Measurements from ENCODE around the gene MYO1D.

The MYO1D gene

DNA sequence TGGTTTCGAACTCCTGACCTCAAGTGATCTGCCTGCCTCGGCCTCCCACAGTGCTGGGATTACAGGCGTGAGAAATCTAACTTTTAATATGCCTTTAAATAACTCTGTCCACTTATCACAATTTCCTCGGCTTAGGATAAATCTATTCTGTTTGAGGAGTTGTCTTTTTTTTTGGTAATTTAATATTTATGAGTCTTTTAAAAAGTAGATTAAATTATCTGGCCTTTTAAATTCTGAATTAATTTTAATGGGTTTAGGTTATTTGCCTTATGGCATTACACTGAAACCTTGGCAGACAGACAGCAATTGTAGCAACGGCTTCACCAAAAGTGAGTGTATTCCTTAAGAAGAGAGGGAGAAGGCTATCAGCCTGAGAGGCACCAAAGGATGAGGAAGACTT is 66.2 kb downstream of the MYO1D start:
- no peak for DNase-seq

DNA sequence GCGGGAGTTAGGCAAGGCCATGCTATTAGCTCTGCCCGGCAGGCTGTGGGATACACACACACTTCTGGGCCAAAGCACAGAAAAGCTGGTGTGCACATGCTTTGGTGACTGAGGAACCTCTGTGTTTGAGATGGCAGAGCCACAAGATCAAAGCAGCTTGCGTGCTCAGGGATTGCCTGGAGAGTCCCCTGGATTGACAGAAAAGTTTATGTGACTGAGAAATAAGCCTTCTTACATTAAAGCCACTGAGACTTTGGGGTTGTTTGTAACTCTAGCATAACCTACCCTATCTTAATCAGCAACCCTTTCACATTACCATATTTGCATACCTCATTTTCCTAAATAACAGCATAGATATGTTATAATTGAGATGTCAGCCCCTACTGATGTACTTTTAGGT is 69.3 kb downstream of the MYO1D start:
- no peak for DNase-seq

- DNase-seq: no peak
These were observed 70.3 kb downstream of the MYO1D start for GRCh38 chr17:32806646-32807045.

- no peak for DNase-seq
These were observed 71.6 kb downstream of the MYO1D start for GRCh38 chr17:32805029-32805976.

DNA sequence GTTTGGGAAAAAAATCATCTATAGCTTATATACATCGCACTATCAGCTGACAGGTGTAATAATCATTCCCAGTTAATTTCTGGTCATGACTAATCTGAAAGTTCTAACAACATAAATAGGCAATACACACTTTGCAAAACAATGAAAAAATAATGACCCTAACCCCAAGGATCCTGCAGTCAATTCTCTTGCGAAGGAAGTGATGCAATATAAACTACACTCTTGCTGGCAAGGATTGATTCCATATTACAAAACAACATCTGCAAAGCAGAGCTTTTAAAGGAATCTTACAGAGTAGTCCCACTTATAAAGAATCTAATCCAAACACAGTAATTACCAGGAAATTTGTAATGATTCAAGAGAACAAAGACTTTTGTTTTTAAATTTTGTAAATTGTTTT is 73.4 kb downstream of the MYO1D start:
- DNase-seq: no peak

- no peak for DNase-seq
These were observed 74.6 kb downstream of the MYO1D start for GRCh38 chr17:32802306-32802705.

DNA sequence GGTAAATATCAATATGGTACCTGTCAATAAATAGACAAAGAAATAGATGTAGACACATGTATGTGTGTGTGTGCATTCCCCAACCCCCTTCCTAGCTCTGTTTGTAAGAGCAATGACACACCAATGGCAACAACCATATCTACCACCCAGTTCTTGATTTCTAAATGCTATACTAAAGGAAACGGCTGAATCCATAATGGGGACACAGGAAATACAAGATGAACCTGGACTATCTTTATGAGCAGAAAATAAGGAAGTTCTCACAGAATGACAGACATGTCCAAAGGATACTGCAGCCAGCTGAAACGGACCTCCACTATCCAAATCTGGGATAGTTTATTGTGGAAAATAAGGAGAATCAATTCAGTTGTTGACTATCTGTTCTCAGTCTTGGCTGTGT is 75.3 kb downstream of the MYO1D start:
- DNase-seq: no peak

DNA sequence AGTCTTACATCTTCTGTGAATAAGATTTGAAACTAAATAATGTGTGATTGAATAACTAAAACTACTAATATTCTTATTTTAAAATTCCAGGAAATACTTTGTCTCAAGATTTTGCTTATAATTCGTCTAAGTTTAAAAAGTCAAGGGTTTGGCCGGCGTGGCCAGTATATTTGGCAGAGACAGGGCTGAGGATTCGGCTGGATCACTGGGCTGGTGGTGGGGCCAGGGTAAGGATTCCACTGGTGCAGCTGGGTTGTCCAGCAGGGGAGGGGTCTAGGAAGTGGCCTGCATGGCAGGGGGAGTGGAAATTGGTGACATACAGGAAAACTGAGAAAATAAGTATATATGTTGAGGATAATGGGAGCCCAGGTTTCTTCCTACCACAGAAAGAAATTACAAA is 75.7 kb downstream of the MYO1D start:
- no peak for DNase-seq

DNA sequence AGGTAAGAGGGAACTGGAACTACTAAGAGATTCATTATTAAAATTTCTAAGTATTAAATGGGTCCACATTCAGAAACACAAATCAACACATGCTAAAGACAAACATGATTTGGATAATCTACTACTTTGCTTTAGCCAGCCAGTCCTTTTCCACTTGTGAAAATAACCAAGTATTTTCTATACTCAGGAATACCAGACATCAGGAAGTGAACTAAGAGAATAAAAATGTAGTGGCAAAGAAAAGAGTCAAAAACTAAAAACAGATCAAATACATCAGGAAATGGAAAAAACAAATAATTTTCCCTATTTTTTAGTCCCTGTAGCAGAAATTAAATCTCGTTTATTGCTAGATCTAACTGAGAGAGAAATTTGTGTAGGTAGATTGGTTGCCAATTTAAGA is 78.0 kb downstream of the MYO1D start:
- DNase-seq: no peak

GRCh38 chr17:32795339-32795979 is 81.5 kb downstream of the MYO1D start:
- DNase-seq: no peak

DNA sequence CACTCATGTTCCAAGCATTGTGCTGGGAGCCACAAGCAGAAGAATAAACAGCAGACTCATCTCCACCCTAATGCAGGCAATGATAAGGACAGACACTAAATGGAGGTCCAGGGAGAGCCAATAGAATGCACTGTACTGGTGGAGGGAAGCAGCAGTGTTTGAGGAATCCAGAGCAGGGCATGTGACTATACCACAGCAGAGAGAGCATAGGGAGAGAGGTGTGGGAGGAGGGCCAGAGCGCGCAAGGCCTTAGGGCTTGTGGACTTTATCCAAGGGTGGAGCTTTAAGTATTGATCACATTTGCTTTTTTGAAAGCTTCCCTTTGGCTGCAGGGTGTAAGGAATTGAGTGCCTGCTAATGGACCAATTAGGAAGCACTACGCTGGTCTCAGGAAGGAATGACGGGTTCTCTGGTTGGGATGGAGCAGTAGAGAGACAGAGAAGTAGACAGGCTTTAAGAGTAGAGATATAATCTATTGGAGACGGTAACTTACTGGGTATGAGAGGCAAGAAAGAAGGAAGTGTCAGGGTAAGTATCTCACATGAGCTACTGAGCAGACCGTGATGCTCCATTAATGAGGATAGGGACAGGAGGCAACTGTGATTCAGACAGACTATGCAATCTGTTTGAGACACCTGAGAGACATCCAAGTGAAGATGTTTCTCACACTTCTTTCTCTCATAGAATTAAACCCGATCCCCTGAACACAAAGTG is 82.2 kb downstream of the MYO1D start:
- DNase-seq: no peak

GRCh38 chr17:32793841-32794240 is 83.1 kb downstream of the MYO1D start:
- no peak for DNase-seq

DNA sequence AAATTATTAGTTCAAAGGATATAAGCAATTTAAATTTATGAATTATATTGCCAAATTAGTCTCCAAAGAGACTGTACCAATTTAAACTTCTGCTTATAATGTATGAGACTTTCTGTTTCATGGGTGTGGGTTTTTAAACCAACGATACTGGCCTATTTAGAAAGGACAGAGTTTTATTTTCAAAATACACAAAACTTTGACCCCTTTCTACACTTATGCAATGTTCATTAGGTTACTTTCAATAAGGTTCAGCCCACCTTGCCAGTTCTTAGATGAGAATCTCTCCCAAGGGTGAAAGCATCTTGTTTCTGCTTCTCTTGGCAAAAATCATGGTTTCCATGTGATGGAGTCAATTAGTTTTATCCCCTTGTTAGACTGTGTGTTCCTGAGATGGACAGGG is 84.7 kb downstream of the MYO1D start:
- no peak for DNase-seq

DNA sequence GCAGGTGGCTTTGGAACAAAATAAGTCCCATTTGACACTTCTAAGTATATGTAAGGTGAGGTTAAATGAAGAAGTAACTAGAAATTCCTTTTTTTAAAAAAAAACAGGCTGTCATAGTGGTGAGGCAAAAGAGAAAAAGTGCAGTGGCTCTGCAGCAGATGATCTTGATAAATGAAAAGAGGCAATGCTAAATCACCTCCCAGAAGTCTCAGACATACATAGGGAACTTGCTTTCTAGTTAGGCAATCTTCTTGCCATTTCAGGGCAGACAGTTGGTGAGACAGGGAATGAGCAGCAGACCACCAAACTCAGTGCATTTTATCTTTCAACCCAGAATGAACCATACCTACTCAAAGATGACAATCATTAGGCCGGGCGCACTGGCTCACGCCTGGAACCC is 90.8 kb downstream of the MYO1D start:
- no peak for DNase-seq

GRCh38 chr17:32784113-32784512 is 92.8 kb downstream of the MYO1D start:
- DNase-seq: no peak

DNA sequence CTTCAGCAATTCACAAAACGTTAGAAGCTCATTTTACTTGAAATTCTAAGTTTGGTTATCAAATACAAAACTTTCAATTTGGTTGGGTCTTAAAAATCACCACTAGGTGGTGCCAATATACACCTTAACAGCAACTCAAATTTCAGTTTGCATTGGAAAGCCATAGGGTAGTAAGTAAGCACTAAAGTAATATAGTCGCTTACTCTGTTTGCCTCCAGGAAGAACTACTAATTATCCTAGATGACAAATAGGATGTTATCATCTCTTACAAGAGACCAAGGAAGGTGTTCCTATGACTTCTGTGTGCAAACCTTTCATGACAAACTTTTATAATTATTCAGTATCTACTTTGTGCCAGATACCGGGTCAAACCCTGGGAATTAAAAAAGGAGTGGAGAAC is 93.3 kb downstream of the MYO1D start:
- DNase-seq: peak; percentile 74

DNA sequence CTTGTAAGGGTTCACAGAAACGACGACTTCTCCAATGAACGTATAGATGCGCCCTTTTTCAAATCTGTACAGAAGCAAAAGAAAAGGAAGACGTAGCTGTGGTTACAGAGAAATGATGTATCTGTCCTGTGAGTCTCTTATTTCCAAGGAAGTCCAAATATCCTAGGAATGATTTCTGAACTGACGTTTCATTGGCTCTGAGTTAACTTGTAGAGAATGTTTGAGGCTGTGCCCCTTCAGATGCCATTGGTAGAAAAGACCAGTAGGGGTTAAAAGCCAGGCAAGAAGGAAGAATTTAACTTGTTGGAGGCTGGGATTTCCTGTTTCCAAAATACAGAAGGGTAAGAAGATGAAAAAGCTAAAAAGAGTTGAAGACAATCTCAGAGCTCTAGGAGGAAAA is 96.2 kb downstream of the MYO1D start:
- no peak for DNase-seq

DNA sequence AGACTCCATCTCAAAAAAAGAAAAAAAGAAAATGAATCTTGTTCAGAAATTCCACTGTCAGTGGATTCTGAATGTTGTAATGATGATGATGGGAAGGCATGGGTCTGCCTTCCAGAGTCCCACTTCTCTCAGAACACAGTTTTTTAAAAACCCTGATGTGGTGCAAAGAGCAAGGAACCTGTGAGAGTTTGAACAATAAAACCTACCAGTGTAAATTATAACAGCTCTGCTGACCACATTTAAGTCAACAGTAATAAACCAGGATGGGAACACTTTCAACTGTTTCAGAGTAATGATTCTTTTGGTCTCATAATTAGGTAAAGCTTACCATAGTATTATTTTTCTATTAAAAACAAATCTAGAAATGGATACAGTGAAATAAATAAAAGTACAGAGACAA is 99.0 kb downstream of the MYO1D start:
- no peak for DNase-seq

DNA sequence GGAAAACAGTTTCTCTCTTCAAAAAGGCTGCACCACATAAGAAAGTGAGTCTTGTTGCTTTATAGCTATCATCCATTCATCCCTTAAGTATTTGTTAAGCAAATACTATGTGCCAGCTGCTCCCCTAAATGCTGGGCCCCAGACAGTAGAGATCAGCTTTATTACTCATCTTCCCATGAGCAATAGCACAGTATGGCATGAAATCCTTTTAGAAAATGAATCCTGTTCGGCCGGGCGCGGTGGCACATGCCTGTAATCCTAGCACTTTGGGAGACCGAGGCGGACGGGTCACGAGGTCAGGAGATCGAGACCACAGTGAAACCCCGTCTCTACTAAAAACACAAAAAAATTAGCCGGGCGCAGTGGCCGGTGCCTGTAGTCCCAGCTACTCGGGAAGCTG is 99.5 kb downstream of the MYO1D start:
- no peak for DNase-seq

GRCh38 chr17:32774695-32775084 is 102.2 kb downstream of the MYO1D start:
- peak; percentile 73 for DNase-seq

DNA sequence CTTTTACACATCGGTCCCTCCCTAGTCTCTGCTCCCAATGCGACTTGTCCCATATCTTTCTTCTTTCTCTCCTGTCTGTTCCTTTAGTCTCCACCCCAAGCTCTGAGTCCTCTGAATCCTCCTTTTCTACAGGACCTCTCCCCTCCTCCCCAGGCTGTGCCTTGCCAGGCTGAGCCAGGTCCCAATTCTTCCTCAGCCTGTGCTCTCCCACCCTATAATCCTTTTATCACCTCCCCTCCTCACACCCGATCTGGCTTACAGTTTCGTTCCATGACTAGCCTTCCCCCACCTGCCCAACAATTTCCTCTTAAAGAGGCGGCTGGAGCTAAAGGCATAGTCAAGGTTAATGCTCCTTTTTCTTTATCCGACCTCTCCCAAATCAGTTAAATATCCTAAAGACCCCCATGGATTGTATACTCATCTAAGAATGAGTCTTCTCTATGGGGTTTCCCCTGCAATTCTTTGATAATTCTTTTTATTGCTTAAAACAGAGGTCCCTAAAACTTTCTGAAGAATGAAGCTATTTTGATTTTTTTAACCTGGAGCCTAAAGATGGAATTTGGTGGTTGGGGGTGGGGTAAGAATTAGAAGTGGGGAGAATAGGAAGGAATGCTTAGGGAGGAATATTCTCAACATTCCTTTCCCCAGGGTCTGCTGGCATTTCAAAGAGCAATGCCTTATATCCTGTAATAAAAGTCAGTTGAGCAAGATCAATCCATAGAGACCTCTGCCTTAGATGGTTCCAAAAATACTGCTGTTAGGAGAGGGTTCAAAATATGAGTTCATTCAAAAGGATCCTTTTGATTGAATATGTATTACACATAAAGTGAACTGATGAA is 102.8 kb downstream of the MYO1D start:
- peak; percentile 95 for DNase-seq

DNA sequence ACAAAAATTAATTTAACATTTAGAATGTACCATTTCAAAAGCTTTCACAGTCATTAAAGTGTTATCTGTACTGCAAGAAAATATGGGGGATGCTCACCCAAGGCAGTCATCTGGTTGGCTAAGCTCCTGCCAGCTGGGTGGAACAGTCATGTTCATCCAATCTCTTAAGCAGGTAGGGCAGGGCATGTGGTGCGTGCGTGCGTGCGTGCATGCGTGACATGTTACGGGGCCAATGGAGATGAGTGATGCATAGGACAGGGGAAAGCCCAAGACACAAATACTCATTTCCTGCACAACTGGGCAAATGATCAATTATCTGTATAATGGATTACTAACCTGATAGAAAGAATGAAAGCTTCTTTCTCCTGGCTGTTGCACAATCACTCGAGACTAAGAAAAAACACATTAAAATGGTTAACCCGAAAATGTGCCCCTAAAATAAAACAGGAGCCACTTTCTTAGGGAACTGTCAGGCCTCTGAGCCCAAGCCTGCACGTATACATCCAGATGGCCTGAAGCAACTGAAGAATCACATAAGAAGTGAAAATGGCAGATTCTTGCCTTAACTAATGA is 104.4 kb downstream of the MYO1D start:
- DNase-seq: peak; percentile 88

DNA sequence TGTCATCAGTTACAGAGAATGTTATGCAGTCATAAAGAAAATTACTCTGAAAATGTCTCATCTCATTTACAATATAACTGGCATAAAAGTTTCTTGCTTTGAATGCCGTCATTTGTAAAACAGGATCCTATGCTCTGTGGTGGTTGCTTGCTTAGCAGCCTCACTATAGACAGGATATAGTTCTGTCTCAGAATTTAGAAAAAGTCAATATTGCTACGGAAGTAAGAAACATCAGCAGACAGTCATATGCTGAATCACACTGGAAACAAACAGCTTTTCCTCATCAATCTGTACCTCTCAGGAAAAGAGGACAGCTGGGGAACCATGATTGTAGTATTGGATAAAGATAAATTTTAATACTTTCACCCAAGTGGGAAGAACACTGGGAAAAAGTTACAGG is 105.5 kb downstream of the MYO1D start:
- DNase-seq: no peak

Data from NCI-H82 (cell line).